AG04449 (cell line): ENCODE data around the gene CPN1.
"Not testable (repeated sequence)": the region's sequence is repeated elsewhere in the genome, so short reads cannot be mapped to it uniquely, and the experiment has no call there.

Experiments used
- CTCF ChIA-PET: fragments of 350-600 bp; formaldehyde crosslinking; extraction: SDS; loops from one replicate; lab custom pipeline; 2021; ENCODE audit warnings: antibody characterized with exemption; lab: Yijun Ruan, JAX
- POLR2A ChIA-PET: fragments of 400-600, 350-600 bp; formaldehyde crosslinking; extraction: SDS; loops from one replicate; lab custom pipeline; 2020; ENCODE audit warnings: antibody characterized with exemption, inconsistent platforms; lab: Yijun Ruan, JAX
- DNase-seq: peaks from one replicate; pipeline ENCODE4 v3.0.0-alpha.2; 2010; ENCODE audit warnings: low read depth, low spot score
- H3K4me3 ChIP-seq: 2 replicates; pipeline ENCODE4 v1.5.1; 2011; ENCODE audit warnings: low read depth, mild to moderate bottlenecking, control low read depth, low read length
- TF ChIP-seq, protein P1 (sequence below): IDR thresholded peaks from one replicate; pipeline ENCODE4 v1.5.1; 2011; ENCODE audit warnings: mild to moderate bottlenecking, moderate library complexity, low read length, control low read depth, inconsistent platforms; ENCODE audit not compliant: insufficient read depth; ENCODE audit errors: missing control alignments

CPN1 gene

DNA sequence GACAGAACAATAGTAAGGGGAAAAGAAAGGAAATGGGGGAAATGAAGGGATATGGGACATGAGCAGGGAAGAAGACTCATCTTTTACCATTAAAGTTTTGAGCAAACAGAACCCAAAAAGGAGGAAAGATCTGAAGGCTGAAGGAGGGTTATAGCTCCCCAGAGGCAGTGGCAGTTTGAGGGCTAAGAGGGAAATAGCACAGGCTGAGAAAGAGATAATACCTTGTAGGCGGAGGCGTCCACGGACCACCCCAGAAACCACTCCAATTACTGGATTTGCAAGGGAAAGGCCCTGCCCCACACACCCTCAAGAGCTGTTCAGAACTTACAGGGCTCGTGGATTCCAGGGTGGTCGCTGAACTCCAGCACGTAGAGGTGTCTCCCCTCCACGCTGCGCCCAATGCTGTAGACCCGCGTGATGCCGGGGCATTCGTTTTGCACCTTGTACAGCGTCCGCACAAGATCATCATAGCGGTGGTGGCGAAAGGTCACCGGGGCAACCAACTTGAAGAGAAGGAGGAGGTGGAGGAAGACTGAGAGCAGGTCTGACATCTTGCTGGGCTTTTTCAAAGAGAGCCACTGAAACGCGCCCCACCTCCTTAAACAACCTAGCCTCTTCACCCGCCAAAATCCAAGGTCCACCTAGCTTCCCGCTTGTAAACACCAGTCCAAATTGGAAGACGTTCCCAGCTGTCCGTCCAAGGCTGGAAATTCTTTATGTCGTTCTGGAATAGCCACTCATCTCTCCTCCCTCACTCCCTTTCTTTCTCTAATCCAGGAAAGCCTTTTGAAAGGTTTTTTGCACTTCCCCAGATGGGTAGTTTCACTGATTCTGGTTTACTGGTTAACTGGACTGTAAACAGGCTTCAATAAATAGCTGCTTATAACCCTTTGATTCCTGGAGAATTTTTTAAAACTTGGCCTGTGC lies at the start of gene CPN1:
Gene CPN1 (minus strand): TSS at position 795 of the 927 bp plus-strand sequence. CDS start 244 bp downstream, at position 551.
- POLR2A ChIA-PET: no interaction called here
- CTCF ChIA-PET: interaction anchor here (1.2 to 1.8 kb wide), 2 partner anchors 71 to 236 kb away, joined by 3 to 5 read pairs; partner anchors contain the start of gene DNMBP
- no peak for DNase-seq
- TF ChIP-seq, protein P1, sequence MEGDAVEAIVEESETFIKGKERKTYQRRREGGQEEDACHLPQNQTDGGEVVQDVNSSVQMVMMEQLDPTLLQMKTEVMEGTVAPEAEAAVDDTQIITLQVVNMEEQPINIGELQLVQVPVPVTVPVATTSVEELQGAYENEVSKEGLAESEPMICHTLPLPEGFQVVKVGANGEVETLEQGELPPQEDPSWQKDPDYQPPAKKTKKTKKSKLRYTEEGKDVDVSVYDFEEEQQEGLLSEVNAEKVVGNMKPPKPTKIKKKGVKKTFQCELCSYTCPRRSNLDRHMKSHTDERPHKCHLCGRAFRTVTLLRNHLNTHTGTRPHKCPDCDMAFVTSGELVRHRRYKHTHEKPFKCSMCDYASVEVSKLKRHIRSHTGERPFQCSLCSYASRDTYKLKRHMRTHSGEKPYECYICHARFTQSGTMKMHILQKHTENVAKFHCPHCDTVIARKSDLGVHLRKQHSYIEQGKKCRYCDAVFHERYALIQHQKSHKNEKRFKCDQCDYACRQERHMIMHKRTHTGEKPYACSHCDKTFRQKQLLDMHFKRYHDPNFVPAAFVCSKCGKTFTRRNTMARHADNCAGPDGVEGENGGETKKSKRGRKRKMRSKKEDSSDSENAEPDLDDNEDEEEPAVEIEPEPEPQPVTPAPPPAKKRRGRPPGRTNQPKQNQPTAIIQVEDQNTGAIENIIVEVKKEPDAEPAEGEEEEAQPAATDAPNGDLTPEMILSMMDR: no peak
- no peak within 1 kb of the TSS for H3K4me3 ChIP-seq

DNA sequence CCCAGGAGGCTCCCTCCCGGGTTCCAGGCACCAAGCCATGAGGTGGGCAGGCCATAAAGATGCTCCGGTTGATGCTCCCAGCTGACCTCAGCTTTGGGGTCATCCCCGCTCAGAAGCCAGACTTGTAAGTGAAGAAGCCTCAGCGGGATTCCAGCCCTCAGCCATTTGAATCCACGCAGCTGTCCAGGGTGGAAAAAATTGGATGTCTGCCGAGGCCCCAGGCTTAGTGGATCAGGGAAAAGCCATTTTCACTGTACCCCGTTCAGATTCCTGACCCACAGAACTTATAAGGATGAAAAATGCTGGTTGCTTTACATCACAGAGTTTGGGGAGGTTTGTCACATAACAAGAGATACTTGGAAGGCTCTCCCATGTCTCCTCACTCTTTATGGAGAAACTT lies 49.2 kb upstream of the CPN1 start:
- CTCF ChIA-PET: interaction anchor here (1.7 kb wide), 1 partner anchor 8 kb away, joined by 6 read pairs; no protein-coding TSS in a partner anchor
- DNase-seq: no peak
- TF ChIP-seq, protein P1: no peak
- H3K4me3 ChIP-seq: no peak overlapping the region
- POLR2A ChIA-PET: no interaction called here

DNA sequence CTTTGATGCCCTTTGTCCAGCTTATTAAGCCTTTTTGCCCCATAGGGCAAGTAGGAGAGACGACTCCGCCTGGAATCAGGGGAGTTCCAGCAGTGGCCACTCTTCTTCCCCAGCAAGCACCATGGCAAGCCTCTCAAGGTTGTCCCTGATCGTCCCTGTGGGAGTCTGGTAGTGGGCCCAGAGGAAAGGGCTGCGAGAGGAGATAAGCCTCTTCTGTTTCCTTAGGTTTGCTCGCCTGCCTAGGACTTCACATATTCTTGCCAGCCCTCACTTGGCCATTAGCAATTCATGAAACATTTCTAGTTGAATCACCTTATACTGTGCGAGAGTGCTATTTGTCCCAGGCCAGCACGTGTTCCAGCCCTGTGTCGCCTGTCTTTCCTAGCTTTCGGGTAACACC lies 47.8 kb upstream of the CPN1 start:
- no peak for DNase-seq
- ChIA-PET POLR2A (no interaction called here), CTCF (no interaction called here)

DNA sequence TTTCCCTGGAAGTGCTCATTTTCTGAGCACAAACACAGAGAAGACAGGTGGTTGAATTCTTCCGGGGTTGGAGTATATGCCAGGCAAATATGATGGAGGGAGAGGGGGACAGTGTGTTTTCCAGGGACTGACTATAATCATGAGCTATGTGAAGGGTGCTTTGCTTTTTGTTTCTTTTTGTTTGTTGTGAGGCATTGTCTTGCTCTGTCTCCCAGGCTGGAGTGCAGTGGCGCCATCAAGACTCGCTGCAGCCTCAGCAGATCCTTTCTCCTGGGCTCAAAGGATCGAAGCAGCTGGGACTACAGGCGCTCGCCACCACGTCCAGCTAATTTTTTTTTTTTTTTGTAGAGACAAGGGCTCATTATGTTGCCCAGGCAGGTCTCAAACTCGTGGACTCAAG lies 47.3 kb upstream of the CPN1 start:
- H3K4me3 ChIP-seq: no peak overlapping the region
- TF ChIP-seq, protein P1: no peak
- ChIA-PET POLR2A (no interaction called here), CTCF (no interaction called here)
- no peak for DNase-seq

More for the DNA sequence above, 47.8 kb upstream of the CPN1 start:
- TF ChIP-seq, protein P1: no peak
- no peak overlapping the region for H3K4me3 ChIP-seq

DNA sequence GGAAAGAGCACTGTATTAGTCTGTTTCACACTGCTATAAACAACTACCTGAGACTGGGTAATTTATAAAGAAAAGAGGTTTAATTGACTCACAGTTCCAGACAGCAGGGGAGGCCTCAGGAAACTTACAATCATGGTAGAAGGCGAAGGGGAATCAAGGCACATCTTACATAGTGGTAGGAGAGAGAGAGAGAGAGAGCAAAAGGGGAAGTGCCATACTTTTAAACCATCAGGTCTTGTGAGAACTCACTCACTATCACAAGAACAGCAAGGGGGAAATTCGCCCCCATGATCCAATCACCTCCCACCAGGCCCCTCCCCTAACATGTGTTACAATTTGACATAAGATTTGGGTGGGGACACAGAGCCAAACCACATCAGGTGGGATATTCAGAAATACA lies 43.7 kb upstream of the CPN1 start:
- POLR2A ChIA-PET, CTCF ChIA-PET, DNase-seq, H3K4me3 ChIP-seq: not testable (repeated sequence)

DNA sequence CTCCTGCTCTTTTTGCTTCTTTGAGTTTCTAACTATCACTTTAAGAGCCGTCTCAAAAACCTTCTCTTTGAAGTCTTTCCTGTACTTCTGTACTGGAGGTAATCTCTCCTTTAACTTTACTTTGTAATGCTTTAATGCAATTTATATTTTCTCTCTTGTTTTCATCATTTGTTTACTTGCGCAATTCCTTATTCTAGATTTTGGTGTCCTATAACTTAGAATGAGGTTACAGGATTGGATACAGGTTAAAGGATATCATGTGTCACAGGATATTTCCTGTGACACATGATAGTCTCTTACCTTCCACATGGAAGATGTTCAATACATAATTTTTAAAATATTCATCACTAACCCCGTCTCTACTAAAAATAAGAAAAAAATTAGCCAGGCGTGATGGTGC lies 42.4 kb upstream of the CPN1 start:
- POLR2A ChIA-PET: no interaction called here
- DNase-seq: no peak
- CTCF ChIA-PET: interaction anchor here (0.8 to 2.9 kb wide), 2 partner anchors 7 to 78 kb away, joined by 3 to 6 read pairs; no protein-coding TSS in a partner anchor
- TF ChIP-seq, protein P1: no peak
- H3K4me3 ChIP-seq: no peak overlapping the region
